Activated CD8-positive, alpha-beta memory T cell treated with anti-CD3 and anti-CD28 coated beads, Interleukin-2, amount 10 ng/mL, durations not matched to agents 7 days and 5 days (primary cell): ENCODE data around the gene ELFN1. TPM values are rescaled to one million over a fixed set of nuclear protein-coding genes. Genes with fewer than 3 reads are reported as not detected.
A peak's percentile ranks its signal among the peaks of the same experiment; 100 is the strongest.

Source experiments
- ATAC-seq: fragments of 150-1000 bp; cut with Tn5 transposase; one replicate; pipeline ENCODE4 v1.10.0; 2021; ENCODE audit warnings: moderate library complexity
- CTCF ChIA-PET: fragments of 350-600 bp; sonication (Branson Sonifier 250); formaldehyde crosslinking; loops from one replicate; lab custom pipeline; 2021; ENCODE audit warnings: antibody characterized with exemption; lab: Charles Lee
- DNase-seq: peaks from one replicate; pipeline ENCODE4 v3.0.0-alpha.2; 2020
- H3K27ac Mint-ChIP-seq: one replicate; pipeline ENCODE4 v1.8.0; 2021; ENCODE audit warnings: mild to moderate bottlenecking, mixed read lengths
- H3K27me3 Mint-ChIP-seq: one replicate; pipeline ENCODE4 v1.8.0; 2021; ENCODE audit warnings: mixed read lengths
- H3K36me3 Mint-ChIP-seq: one replicate; pipeline ENCODE4 v1.8.0; 2021; ENCODE audit warnings: mild to moderate bottlenecking, mixed read lengths
- H3K4me1 Mint-ChIP-seq: one replicate; pipeline ENCODE4 v1.8.0; 2021; ENCODE audit warnings: mixed read lengths
- H3K4me3 Mint-ChIP-seq: one replicate; pipeline ENCODE4 v1.8.0; 2021; ENCODE audit warnings: mild to moderate bottlenecking, moderate library complexity, mixed read lengths
- H3K9me3 Mint-ChIP-seq: one replicate; pipeline ENCODE4 v1.8.0; 2022; ENCODE audit warnings: low read depth, mixed read lengths
- total RNA-seq, 2 experiments: library from RNA; stranded (reverse); gene quantifications; one replicate each; pipeline ENCODE4 v1.2.3, GENCODE V29; 2021

Gene ELFN1
- total RNA-seq, 2 experiments from 2014 or later: not detected

DNA sequence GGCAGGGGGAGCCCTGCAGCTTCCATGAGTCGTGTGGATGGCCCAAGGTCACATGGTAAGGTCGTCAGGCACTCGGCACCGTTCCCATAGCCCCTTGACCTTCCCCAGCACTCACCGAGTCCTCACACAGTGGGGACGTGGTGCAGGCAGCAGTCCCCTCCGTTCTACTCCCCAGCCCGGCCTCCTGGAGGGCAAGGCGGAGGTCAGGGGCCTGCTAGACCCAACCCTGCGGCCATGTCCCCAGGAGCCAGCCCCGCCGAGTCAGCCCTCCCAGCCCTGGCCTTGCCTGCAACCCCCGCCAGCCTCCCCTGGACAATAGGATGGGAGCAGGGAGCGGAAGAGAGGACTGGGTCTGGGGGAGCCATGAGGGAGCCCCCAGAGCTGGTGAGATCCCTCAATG lies 65.2 kb downstream of the ELFN1 start:
- H3K9me3 Mint-ChIP-seq: peaks cover under 1% of the 10 kb centered on the region
- ATAC-seq (no peak), DNase-seq (no peak)
- H3K36me3 Mint-ChIP-seq: no peaks in the 10 kb centered on the region
- no peak overlapping the region for H3K27ac Mint-ChIP-seq
- peaks cover 38% of the 10 kb centered on the region for H3K27me3 Mint-ChIP-seq
- H3K4me3 Mint-ChIP-seq: no peak overlapping the region
- CTCF ChIA-PET: no interaction called here
- peaks cover 30% of the 10 kb centered on the region for H3K4me1 Mint-ChIP-seq

DNA sequence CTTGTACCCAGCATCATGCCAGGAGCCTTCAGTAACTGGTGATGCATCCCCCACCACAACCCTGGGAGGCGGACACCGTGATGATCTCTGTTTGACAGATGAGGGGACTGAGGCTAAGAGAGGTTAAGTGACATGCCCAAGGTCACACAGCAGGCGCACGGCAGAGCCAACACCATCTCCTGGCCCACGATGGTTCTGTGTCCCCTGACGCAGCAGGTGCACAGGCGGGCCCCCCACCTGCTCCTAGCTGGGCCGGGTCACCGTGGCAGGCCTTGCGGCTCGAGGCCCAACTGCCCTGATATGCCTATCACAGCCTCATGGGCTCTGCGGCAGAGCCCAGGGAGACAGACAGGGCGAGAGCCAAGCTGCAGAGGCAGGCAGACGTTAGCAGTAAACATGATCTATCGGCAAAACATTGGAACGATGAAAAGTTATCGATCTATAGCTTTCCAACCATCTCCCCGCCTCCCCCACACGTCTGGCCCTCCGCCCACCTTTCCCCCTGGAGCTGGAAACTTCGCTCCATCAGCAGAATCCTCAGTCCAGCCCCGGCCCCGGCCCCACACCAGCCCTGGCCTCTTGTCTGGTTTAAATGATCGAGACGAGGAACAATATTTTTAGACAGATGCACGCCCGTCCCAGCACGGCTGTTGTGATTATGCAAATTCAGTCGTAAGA lies 65.9 kb downstream of the ELFN1 start:
- Mint-ChIP-seq H3K36me3 (no peaks in the 10 kb centered on the region), H3K4me1 (peaks cover 30% of the 10 kb centered on the region), H3K27ac (no peak overlapping the region), H3K27me3 (peaks cover 33% of the 10 kb centered on the region), H3K9me3 (no peaks in the 10 kb centered on the region), H3K4me3 (no peak overlapping the region)
- ATAC-seq (no peak), DNase-seq (no peak)
- CTCF ChIA-PET: no interaction called here

GRCh38 chr7:1736484-1736817 lies 66.4 kb downstream of the ELFN1 start:
- no peaks in the 10 kb centered on the region for H3K36me3 Mint-ChIP-seq
- H3K4me3 Mint-ChIP-seq: no peak overlapping the region
- H3K4me1 Mint-ChIP-seq: peaks cover 32% of the 10 kb centered on the region
- DNase-seq (no peak), ATAC-seq (no peak)
- H3K27ac Mint-ChIP-seq: no peak overlapping the region
- no peaks in the 10 kb centered on the region for H3K9me3 Mint-ChIP-seq
- H3K27me3 Mint-ChIP-seq: peaks cover 29% of the 10 kb centered on the region
- CTCF ChIA-PET: no interaction called here

- Mint-ChIP-seq H3K27ac (no peak overlapping the region), H3K4me1 (peaks cover 35% of the 10 kb centered on the region), H3K27me3 (peaks cover 27% of the 10 kb centered on the region), H3K36me3 (no peaks in the 10 kb centered on the region), H3K4me3 (no peak overlapping the region), H3K9me3 (no peaks in the 10 kb centered on the region)
- no peak for DNase-seq
- no peak for ATAC-seq
- CTCF ChIA-PET: no interaction called here
Observed at GRCh38 chr7:1736830-1737229, 66.8 kb downstream of the ELFN1 start.

- H3K4me3 Mint-ChIP-seq: no peak overlapping the region
- DNase-seq (no peak), ATAC-seq (no peak)
- CTCF ChIA-PET: no interaction called here
- H3K27me3 Mint-ChIP-seq: peaks cover 20% of the 10 kb centered on the region
- H3K27ac Mint-ChIP-seq: no peak overlapping the region
- no peaks in the 10 kb centered on the region for H3K9me3 Mint-ChIP-seq
- H3K36me3 Mint-ChIP-seq: no peaks in the 10 kb centered on the region
- peaks cover 32% of the 10 kb centered on the region for H3K4me1 Mint-ChIP-seq
Observed at GRCh38 chr7:1737523-1737922, 67.4 kb downstream of the ELFN1 start.

DNA sequence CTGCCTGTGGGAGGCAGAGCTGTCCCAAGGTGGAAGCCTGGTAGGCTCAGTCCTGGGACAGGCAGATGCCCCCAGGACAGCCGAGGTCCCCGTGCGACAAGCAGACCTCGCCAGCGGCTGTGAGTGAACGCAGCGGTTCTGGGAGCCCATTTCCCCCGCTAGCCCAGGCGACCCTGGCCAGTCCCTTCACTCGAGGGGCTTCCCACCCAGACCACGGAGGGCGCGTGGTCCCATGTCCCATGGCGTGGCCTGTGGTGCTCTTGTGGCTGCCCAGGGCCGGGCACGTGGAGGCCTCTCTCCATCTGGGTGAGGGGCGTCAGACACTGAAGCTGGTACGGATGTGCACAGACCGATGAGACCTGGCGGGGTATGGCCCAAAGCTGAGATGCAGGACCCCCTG lies 67.9 kb downstream of the ELFN1 start:
- H3K36me3 Mint-ChIP-seq: no peaks in the 10 kb centered on the region
- DNase-seq (no peak), ATAC-seq (no peak)
- H3K27ac Mint-ChIP-seq: no peak overlapping the region
- H3K9me3 Mint-ChIP-seq: no peaks in the 10 kb centered on the region
- H3K27me3 Mint-ChIP-seq: peaks cover 18% of the 10 kb centered on the region
- peaks cover 34% of the 10 kb centered on the region for H3K4me1 Mint-ChIP-seq
- CTCF ChIA-PET: no interaction called here
- H3K4me3 Mint-ChIP-seq: no peak overlapping the region

- DNase-seq (no peak), ATAC-seq (no peak)
- Mint-ChIP-seq H3K36me3 (no peaks in the 10 kb centered on the region), H3K4me1 (peaks cover 32% of the 10 kb centered on the region), H3K9me3 (no peaks in the 10 kb centered on the region), H3K27me3 (peaks cover 17% of the 10 kb centered on the region), H3K27ac (no peak overlapping the region), H3K4me3 (no peak overlapping the region)
- CTCF ChIA-PET: no interaction called here
Observed at GRCh38 chr7:1738511-1738910, 68.4 kb downstream of the ELFN1 start.

GRCh38 chr7:1738956-1739355 lies 68.9 kb downstream of the ELFN1 start:
- CTCF ChIA-PET: no interaction called here
- Mint-ChIP-seq H3K9me3 (no peaks in the 10 kb centered on the region), H3K36me3 (no peaks in the 10 kb centered on the region), H3K27me3 (peaks cover 15% of the 10 kb centered on the region), H3K4me1 (peaks cover 28% of the 10 kb centered on the region), H3K4me3 (no peak overlapping the region), H3K27ac (no peak overlapping the region)
- ATAC-seq (no peak), DNase-seq (no peak)

GRCh38 chr7:1739593-1739992 lies 69.5 kb downstream of the ELFN1 start:
- ATAC-seq (no peak), DNase-seq (no peak)
- Mint-ChIP-seq H3K4me1 (peaks cover 24% of the 10 kb centered on the region), H3K36me3 (no peaks in the 10 kb centered on the region), H3K27ac (no peak overlapping the region), H3K9me3 (no peaks in the 10 kb centered on the region), H3K27me3 (peaks cover 14% of the 10 kb centered on the region), H3K4me3 (no peak overlapping the region)
- CTCF ChIA-PET: no interaction called here

DNA sequence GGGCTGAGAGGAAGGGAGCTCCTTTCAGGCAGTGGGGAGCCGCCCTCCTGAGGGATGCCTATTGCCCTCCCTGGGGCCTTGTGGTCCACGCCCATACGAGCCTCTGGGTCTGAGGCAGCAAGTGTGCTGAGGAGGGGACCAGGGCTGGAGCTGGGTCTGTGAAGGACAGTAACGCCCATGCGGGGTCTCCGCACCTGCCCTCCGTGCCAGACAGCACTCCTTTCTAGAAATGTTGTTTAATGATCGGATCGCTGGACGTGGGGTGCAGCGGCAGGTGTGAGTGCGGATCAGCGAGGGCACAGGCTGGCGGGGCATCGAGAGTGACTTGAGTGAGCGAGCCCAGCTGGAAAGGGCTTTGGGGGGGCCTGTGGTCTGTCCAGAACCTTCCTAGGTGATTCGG lies 70.1 kb downstream of the ELFN1 start:
- Mint-ChIP-seq H3K9me3 (no peaks in the 10 kb centered on the region), H3K27me3 (peaks cover 10% of the 10 kb centered on the region), H3K27ac (no peak overlapping the region), H3K36me3 (no peaks in the 10 kb centered on the region), H3K4me3 (no peak overlapping the region), H3K4me1 (peaks cover 24% of the 10 kb centered on the region)
- DNase-seq (no peak), ATAC-seq (no peak)
- CTCF ChIA-PET: interaction anchor here (0.5 to 1.0 kb wide), 2 partner anchors 454 to 579 kb away, joined by 3 read pairs; no protein-coding TSS in a partner anchor

- CTCF ChIA-PET: interaction anchor here (1.0 kb wide), 1 partner anchor 453 kb away, joined by 3 read pairs; no protein-coding TSS in a partner anchor
- Mint-ChIP-seq H3K27ac (no peak overlapping the region), H3K4me3 (no peak overlapping the region), H3K4me1 (peaks cover 24% of the 10 kb centered on the region), H3K36me3 (no peaks in the 10 kb centered on the region), H3K9me3 (no peaks in the 10 kb centered on the region), H3K27me3 (peaks cover 7% of the 10 kb centered on the region)
- DNase-seq (no peak), ATAC-seq (no peak)
Observed at GRCh38 chr7:1741246-1741645, 71.2 kb downstream of the ELFN1 start.

GRCh38 chr7:1741751-1742554 lies 71.9 kb downstream of the ELFN1 start:
- H3K9me3 Mint-ChIP-seq: no peaks in the 10 kb centered on the region
- no peaks in the 10 kb centered on the region for H3K36me3 Mint-ChIP-seq
- peak overlapping the region; percentile 55 for H3K27ac Mint-ChIP-seq
- H3K4me1 Mint-ChIP-seq: peaks cover 24% of the 10 kb centered on the region
- peaks cover 5% of the 10 kb centered on the region for H3K27me3 Mint-ChIP-seq
- peak; percentile 51 for DNase-seq
- peak; percentile 49 for ATAC-seq
- peak overlapping the region; percentile 39 for H3K4me3 Mint-ChIP-seq
- CTCF ChIA-PET: no interaction called here

- CTCF ChIA-PET: no interaction called here
- peak; percentile 56 for ATAC-seq
- Mint-ChIP-seq H3K36me3 (no peaks in the 10 kb centered on the region), H3K4me1 (peaks cover 24% of the 10 kb centered on the region), H3K27me3 (peaks cover 5% of the 10 kb centered on the region), H3K4me3 (peak overlapping the region; percentile 24), H3K9me3 (no peaks in the 10 kb centered on the region), H3K27ac (peak overlapping the region; percentile 67)
- peak; percentile 48 for DNase-seq
Observed at GRCh38 chr7:1742555-1743303, 72.7 kb downstream of the ELFN1 start.
